Progenitor cell of endocrine pancreas (in vitro differentiated cells): ENCODE measurements around the gene ELAVL2. TPM values are rescaled to one million over a fixed set of nuclear protein-coding genes. Genes with fewer than 3 reads are reported as not detected.
A peak's percentile ranks its signal among the peaks of the same experiment; 100 is the strongest.

Experiments used
- DNase-seq: peaks from one replicate; pipeline ENCODE4 v3.0.0; 2021; ENCODE audit warnings: low spot score; ENCODE audit not compliant: unreplicated experiment
- H3K27ac Mint-ChIP-seq: 2 replicates; pipeline ENCODE4 v1.8.0; 2021; ENCODE audit warnings: mild to moderate bottlenecking, moderate library complexity, mixed read lengths
- H3K27me3 Mint-ChIP-seq: 2 replicates; pipeline ENCODE4 v1.8.0; 2021; ENCODE audit warnings: mixed read lengths
- H3K36me3 Mint-ChIP-seq: 2 replicates; pipeline ENCODE4 v1.8.0; 2022; ENCODE audit warnings: mixed read lengths; ENCODE audit not compliant: insufficient read depth
- H3K4me1 Mint-ChIP-seq: 2 replicates; pipeline ENCODE4 v1.8.0; 2021; ENCODE audit warnings: low read depth, mixed read lengths
- H3K4me3 Mint-ChIP-seq: 2 replicates; pipeline ENCODE4 v1.8.0; 2021; ENCODE audit warnings: low read depth, mild to moderate bottlenecking, moderate library complexity, mixed read lengths
- H3K9me3 Mint-ChIP-seq: 2 replicates; pipeline ENCODE4 v1.8.0; 2021; ENCODE audit warnings: low read depth, mixed read lengths
- total RNA-seq: library from RNA; stranded (reverse); gene quantifications from 2 replicates; pipeline ENCODE4 v1.2.1, GENCODE V29; 2021
- TF ChIP-seq, protein P1 (sequence below): fragments of 200-600 bp; sonication (generic); IDR thresholded peaks from one replicate; pipeline ENCODE4 v1.5.0; 2021; ENCODE audit warnings: antibody characterized with exemption, mild to moderate bottlenecking; ENCODE audit not compliant: unreplicated experiment

ELAVL2 gene
- total RNA-seq, 1 donor from 2014 or later, result 1.7 TPM

DNA sequence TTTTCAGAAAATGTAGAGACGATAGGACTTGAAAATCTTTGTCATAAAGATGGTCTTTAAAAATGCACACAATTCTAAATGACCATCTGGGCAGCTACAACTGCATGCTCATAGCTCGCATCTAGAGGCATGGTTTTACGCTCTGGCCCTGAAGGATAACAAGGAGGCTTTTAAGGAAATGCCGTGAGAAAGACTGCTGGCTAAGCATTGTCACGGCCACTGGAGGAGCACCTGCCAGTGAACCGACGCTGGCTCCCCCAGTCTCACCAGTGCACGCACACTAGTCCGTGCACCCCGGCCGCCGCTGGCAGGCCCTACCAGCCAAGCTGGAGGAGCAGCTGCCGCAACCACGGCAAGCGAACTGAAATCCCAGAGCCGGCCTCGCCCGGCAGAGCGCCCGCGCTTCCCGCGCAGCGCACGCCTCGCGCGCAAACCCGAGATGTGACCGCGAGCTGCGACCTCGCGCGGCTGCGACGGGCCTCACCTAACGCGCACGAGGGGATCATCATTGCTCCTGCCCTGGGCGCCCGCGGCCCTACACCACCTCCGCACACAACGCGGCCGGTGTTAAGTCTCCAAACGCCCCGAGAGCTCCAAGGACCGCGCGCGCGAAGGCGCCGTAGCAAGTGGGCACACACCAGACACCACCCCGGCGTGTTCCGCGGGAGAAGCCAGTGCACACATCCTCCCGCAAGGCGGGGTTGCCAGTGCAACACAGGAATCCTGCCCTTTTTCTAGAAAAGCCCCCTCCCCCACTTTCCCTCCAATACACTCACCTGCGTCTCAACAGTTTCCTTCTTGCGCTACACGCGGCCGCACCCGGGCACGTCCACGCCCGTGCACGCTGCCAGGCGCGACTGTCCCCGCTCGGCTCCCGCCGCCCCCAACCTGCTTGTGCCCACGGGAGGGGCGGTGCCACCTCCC, 5.3 kb downstream of the ELAVL2 start:
- no peaks in the 10 kb centered on the region for H3K36me3 Mint-ChIP-seq
- no peaks in the 10 kb centered on the region for H3K9me3 Mint-ChIP-seq
- TF ChIP-seq, protein P1, sequence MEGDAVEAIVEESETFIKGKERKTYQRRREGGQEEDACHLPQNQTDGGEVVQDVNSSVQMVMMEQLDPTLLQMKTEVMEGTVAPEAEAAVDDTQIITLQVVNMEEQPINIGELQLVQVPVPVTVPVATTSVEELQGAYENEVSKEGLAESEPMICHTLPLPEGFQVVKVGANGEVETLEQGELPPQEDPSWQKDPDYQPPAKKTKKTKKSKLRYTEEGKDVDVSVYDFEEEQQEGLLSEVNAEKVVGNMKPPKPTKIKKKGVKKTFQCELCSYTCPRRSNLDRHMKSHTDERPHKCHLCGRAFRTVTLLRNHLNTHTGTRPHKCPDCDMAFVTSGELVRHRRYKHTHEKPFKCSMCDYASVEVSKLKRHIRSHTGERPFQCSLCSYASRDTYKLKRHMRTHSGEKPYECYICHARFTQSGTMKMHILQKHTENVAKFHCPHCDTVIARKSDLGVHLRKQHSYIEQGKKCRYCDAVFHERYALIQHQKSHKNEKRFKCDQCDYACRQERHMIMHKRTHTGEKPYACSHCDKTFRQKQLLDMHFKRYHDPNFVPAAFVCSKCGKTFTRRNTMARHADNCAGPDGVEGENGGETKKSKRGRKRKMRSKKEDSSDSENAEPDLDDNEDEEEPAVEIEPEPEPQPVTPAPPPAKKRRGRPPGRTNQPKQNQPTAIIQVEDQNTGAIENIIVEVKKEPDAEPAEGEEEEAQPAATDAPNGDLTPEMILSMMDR, result no peak
- peaks cover 43% of the 10 kb centered on the region for H3K27me3 Mint-ChIP-seq
- peaks cover 5% of the 10 kb centered on the region for H3K4me1 Mint-ChIP-seq
- H3K27ac Mint-ChIP-seq, result peak overlapping the region; percentile 24
- DNase-seq, result peak; percentile 24
- peak overlapping the region; percentile 77 for H3K4me3 Mint-ChIP-seq

DNA sequence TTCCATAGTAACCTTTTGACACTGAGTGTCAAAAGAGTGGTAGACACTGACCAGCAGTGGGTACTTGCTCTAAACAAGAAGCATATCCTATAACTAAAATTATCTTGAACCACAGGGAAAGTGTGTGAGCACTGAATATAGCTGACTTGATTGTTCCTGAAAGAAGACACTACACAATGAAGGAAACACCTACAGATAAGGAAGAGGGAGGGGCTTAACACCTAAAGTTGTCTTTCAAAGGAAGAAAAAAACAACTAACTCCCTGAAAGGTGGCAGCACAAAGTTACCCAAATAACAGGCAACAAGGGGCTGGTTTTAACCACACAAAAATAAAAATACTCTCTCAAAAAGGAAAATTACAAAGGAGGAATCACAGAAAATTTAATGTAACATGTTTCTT, 6.6 kb downstream of the ELAVL2 start:
- DNase-seq, result no peak
- TF ChIP-seq, protein P1, result no peak
- no peak overlapping the region for H3K27ac Mint-ChIP-seq
- H3K27me3 Mint-ChIP-seq, result peaks cover 48% of the 10 kb centered on the region
- peaks cover 5% of the 10 kb centered on the region for H3K4me1 Mint-ChIP-seq
- no peaks in the 10 kb centered on the region for H3K9me3 Mint-ChIP-seq
- H3K36me3 Mint-ChIP-seq, result no peaks in the 10 kb centered on the region
- H3K4me3 Mint-ChIP-seq, result no peak overlapping the region

DNA sequence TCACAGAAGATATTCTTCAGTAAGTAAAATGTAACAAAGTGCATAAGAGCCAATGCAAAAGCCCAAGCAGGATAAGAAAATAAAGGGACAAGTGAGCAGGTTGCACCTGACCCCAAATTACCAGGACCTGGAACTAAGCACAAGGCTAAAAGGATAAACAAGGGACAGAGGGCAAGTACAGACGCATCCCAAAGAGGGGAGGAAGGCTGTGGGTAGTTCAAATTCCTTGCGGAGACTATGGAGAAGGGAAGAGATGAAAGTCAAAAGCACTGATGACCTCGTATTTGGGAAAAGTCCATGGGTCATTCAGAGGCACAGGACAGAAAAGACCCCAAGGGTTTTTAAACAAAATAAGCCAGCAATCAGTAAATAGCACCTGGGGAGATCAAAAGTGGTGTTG, 11.8 kb downstream of the ELAVL2 start:
- H3K36me3 Mint-ChIP-seq, result no peaks in the 10 kb centered on the region
- H3K27me3 Mint-ChIP-seq, result peaks cover 26% of the 10 kb centered on the region
- DNase-seq, result no peak
- H3K4me3 Mint-ChIP-seq, result no peak overlapping the region
- TF ChIP-seq, protein P1, result no peak
- H3K9me3 Mint-ChIP-seq, result no peaks in the 10 kb centered on the region
- no peaks in the 10 kb centered on the region for H3K4me1 Mint-ChIP-seq
- H3K27ac Mint-ChIP-seq, result no peak overlapping the region

DNA sequence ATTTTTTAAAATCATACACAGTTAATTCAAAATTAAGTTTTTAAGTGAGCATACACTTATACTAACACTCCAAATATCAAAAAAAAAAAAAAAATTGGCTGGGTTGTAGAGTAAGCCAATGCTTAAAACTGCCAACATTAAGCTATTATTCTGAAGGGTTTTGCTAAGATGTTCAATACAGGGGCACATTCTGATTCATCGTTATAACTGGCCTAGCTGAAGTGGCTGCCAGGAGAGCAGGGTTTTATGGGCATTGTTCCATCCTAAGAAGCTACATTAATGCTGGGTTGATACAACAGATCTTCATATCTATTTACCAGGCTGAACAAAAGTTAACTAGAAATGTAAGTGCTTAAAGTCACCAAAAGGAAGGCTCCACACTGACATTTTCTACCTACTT, 13.4 kb downstream of the ELAVL2 start:
- TF ChIP-seq, protein P1, result no peak
- Mint-ChIP-seq H3K27me3 (peaks cover 11% of the 10 kb centered on the region), H3K4me1 (no peaks in the 10 kb centered on the region), H3K9me3 (no peaks in the 10 kb centered on the region), H3K36me3 (no peaks in the 10 kb centered on the region), H3K4me3 (no peak overlapping the region), H3K27ac (no peak overlapping the region)
- DNase-seq, result no peak

DNA sequence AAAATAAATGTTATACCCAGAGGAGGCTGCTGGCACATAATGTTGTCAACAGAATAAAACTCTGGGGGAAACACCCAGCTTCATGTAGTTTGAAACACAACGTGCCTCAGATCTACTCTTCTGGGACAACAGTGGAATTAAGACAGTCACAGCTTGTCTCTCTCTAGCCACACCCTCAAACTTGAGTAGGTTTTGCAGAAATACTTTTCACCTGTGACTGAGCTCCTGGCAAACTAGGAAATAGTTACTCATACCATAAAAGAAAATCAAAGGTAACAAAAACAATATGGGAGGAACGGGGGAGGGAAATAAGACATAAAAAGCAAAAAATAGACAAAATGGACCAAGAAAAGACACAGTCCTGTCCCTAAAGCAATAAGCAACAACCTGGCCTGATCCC, 14.4 kb downstream of the ELAVL2 start:
- no peak for DNase-seq
- H3K9me3 Mint-ChIP-seq, result no peaks in the 10 kb centered on the region
- no peak overlapping the region for H3K27ac Mint-ChIP-seq
- H3K4me1 Mint-ChIP-seq, result no peaks in the 10 kb centered on the region
- TF ChIP-seq, protein P1, result no peak
- H3K36me3 Mint-ChIP-seq, result no peaks in the 10 kb centered on the region
- H3K27me3 Mint-ChIP-seq, result peaks cover 7% of the 10 kb centered on the region
- H3K4me3 Mint-ChIP-seq, result no peak overlapping the region
